ENCODE results near the gene PKIG.

GRCh38 chr20:44542890-44543289, 39.5 kb upstream of the PKIG start:
- TF ChIP-seq, protein P1, sequence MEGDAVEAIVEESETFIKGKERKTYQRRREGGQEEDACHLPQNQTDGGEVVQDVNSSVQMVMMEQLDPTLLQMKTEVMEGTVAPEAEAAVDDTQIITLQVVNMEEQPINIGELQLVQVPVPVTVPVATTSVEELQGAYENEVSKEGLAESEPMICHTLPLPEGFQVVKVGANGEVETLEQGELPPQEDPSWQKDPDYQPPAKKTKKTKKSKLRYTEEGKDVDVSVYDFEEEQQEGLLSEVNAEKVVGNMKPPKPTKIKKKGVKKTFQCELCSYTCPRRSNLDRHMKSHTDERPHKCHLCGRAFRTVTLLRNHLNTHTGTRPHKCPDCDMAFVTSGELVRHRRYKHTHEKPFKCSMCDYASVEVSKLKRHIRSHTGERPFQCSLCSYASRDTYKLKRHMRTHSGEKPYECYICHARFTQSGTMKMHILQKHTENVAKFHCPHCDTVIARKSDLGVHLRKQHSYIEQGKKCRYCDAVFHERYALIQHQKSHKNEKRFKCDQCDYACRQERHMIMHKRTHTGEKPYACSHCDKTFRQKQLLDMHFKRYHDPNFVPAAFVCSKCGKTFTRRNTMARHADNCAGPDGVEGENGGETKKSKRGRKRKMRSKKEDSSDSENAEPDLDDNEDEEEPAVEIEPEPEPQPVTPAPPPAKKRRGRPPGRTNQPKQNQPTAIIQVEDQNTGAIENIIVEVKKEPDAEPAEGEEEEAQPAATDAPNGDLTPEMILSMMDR (conservative IDR thresholded peaks at IDR 0.05; ENCODE audit: low read length), result no peak
- no peak for TF ChIP-seq EZH2phosphoT487 (IDR thresholded peaks at IDR 0.05; ENCODE audit: borderline replicate concordance)

Measured in Loucy (cell line).